GM12865 (cell line): ENCODE results near the gene ZC3H7A.

Source experiments
- DNase-seq: peaks from one replicate; pipeline ENCODE4 v3.0.0; 2010; ENCODE audit warnings: low read depth
- H3K4me3 ChIP-seq: 2 replicates; pipeline ENCODE4 v1.5.1; 2011; ENCODE audit warnings: mild to moderate bottlenecking, low read depth, low read length, control low read depth
- TF ChIP-seq, protein P1 (sequence below): IDR thresholded peaks from 2 replicates; pipeline ENCODE4 v1.5.1; 2011; ENCODE audit warnings: low read length, control low read depth, low read depth, inconsistent platforms; ENCODE audit not compliant: insufficient read depth; ENCODE audit errors: missing control alignments

The ZC3H7A gene, protein sequence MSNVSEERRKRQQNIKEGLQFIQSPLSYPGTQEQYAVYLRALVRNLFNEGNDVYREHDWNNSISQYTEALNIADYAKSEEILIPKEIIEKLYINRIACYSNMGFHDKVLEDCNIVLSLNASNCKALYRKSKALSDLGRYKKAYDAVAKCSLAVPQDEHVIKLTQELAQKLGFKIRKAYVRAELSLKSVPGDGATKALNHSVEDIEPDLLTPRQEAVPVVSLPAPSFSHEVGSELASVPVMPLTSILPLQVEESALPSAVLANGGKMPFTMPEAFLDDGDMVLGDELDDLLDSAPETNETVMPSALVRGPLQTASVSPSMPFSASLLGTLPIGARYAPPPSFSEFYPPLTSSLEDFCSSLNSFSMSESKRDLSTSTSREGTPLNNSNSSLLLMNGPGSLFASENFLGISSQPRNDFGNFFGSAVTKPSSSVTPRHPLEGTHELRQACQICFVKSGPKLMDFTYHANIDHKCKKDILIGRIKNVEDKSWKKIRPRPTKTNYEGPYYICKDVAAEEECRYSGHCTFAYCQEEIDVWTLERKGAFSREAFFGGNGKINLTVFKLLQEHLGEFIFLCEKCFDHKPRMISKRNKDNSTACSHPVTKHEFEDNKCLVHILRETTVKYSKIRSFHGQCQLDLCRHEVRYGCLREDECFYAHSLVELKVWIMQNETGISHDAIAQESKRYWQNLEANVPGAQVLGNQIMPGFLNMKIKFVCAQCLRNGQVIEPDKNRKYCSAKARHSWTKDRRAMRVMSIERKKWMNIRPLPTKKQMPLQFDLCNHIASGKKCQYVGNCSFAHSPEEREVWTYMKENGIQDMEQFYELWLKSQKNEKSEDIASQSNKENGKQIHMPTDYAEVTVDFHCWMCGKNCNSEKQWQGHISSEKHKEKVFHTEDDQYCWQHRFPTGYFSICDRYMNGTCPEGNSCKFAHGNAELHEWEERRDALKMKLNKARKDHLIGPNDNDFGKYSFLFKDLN

DNA sequence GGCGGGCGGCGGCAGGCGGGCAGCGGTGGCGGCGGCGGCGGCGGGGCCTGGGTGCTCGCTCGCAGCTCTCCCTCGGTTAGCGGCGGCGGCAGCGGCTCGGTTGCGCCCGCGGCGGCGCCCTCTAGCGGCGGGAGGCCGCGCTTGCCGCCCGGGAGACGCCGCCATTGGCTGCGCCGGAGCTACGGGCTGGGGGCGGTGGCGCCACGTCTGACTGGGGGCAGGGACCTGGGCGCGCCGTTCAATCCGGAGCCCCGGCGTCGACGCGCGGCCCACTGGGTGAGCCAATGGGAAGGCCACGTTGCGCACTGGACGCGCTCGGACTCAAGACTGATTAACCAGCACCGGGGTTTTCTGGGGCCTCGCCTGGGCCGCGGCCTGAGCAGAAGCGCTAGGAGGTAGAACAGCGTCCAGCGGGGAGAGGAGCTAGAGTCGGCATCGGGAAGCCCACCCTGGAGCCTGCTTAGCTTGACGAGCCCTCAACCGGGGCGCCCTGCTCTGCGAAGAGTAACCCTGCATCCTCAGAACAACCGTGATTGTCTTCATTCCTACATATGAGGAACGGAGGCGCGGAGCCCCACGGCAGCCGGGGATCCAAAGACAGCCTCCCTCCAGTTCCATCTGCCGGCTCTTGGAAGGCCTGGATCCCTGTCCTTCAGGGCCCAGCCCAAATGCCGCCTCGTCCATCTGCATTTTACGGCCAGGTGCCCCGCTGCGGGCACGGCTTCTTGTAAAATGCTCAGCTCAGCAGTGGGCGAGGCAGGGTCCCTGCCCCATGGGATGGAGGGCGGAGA, at the start of gene ZC3H7A:
ZC3H7A (minus strand) TSS at position 93 of the 791 bp plus-strand sequence. CDS start 14,904 bp downstream, outside the sequence.
- TF ChIP-seq, protein P1, sequence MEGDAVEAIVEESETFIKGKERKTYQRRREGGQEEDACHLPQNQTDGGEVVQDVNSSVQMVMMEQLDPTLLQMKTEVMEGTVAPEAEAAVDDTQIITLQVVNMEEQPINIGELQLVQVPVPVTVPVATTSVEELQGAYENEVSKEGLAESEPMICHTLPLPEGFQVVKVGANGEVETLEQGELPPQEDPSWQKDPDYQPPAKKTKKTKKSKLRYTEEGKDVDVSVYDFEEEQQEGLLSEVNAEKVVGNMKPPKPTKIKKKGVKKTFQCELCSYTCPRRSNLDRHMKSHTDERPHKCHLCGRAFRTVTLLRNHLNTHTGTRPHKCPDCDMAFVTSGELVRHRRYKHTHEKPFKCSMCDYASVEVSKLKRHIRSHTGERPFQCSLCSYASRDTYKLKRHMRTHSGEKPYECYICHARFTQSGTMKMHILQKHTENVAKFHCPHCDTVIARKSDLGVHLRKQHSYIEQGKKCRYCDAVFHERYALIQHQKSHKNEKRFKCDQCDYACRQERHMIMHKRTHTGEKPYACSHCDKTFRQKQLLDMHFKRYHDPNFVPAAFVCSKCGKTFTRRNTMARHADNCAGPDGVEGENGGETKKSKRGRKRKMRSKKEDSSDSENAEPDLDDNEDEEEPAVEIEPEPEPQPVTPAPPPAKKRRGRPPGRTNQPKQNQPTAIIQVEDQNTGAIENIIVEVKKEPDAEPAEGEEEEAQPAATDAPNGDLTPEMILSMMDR = peak; percentile 75
- H3K4me3 ChIP-seq = peak within 1 kb of the TSS; percentile 88
- peak; percentile 99 for DNase-seq

DNA sequence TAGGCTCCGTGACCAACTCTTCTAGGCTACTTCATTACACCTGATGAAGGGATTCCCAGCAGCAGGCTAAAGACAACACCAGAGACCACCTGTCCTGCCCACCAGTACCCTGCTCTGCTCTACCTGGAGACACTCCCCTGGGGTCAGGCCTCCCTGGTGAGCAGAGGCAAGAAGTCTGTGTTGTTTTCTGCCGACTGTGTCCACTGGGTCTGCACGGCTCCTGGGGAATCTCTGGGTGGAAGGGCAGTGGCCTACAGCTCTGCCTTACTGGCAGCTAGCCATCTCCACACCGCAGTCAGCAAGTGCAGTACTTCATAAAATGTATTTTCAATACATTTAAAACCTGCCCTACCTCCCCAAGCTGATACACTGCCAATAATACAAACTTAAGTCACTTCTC, 47.4 kb upstream of the ZC3H7A start:
- DNase-seq = no peak
- TF ChIP-seq, protein P1 = no peak
- H3K4me3 ChIP-seq = no peak overlapping the region

DNA sequence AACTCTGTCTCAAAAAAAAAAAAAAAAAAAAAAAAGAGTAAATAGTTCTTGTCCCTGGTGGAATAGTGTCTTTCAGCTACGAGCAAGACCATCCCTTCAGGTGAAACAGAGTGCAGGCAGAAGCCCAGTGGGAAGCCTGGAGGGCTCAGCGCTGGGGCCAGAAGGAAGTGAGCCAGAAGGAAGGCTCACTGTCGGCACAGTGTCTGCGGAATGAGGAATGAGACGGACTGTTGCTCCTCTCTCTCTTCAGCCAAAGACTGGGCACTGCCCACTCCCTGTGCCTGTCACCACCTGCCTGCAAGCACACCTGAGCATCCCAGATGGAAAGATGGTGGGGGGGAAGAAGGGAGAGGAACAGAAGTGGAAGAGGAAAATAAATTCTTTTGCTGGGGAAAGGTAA, 46.8 kb upstream of the ZC3H7A start:
- TF ChIP-seq, protein P1 = no peak
- DNase-seq = no peak
- no peak overlapping the region for H3K4me3 ChIP-seq

DNA sequence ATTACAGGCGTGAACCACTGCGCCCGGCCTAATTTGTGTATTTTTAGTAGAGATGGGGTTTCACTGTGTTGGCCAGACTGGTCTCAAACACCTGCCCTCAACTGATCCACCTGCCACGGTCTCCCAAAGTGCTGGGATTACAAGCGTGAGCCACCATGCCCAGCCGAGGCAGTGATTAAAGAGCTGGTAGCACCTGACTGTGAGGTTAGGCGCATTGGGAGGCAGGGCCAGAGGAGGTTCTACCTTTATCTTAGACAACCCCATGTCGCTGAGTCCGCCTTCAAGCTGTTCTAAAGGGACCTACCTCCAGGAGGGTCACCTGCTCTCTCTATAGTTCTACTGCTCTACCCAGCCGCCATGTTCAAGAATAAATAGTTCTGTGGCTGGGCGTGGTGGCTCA, 46.1 kb upstream of the ZC3H7A start:
- no peak for DNase-seq
- TF ChIP-seq, protein P1 = no peak
- no peak overlapping the region for H3K4me3 ChIP-seq

DNA sequence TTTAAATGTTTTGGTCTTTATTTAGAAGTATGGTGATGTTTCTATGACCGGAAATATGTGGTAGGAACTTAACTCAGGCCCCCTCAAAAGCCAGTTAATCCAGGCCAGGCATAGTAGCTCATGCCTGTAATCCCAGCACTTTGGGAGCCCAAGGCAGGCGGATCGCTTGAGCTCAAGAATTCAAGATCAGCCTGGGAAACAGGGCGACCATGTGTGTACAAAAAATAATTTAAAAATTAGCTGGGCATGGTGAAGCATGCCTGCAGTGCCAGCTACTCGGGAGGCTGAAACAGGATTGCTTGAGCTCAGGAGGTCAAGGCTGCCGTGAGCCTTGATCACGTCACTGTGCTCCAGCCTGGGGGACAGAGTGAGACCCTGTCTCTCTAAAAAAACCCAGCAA, 44.0 kb upstream of the ZC3H7A start:
- TF ChIP-seq, protein P1 = no peak
- no peak for DNase-seq
- H3K4me3 ChIP-seq = no peak overlapping the region

DNA sequence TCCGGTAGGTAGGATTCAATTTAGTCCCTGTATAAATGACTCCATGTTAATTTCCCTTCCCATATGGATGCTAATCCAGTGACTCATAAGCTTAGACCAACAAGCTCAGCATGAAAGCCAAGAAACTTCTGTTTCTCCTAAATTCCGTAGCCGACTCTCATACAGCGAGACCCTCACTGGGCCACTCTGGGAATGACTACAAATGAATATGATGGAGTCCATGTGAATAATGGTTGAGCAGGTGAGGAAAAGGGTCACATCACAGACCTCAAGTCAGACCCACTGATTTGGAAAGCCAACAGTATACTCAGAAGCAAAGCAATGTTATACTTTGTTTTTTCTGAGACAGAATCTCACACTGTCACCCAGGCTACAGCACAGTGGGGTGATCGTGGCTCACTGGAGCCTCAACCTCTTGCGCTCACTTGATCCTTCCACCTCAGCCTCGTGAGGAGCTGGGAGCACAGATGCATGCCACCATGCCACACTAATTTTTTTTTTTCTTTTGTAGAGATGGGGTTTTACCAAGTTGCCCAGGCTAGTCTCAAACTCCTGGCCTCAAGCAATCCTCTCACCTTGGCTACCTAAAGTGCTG, 39.7 kb upstream of the ZC3H7A start:
- H3K4me3 ChIP-seq = no peak overlapping the region
- DNase-seq = no peak
- TF ChIP-seq, protein P1 = no peak
